PC-3 (cell line): ENCODE data around the gene PPP1R1B. TPM values are rescaled to one million over a fixed set of nuclear protein-coding genes. Genes with fewer than 3 reads are reported as not detected.

Source experiments
- ATAC-seq: fragments of 200-7000 bp; cut with Tn5 transposase; 2 replicates; pipeline ENCODE4 v1.9.1; 2020; ENCODE audit warnings: mild to moderate bottlenecking, moderate library complexity
- BruUV-seq: library from RNA; stranded (reverse); fragments of 400-500 nt; replicated peaks from 2 replicates; lab custom pipeline; 2021; lab: Mats Ljungman, UMichigan
- CTCF ChIA-PET: fragments of 300-600 bp; sonication (Branson Sonifier 250); formaldehyde crosslinking; loops from one replicate; lab custom pipeline; 2022; ENCODE audit warnings: antibody characterized with exemption; lab: Charles Lee
- POLR2A ChIA-PET: fragments of 300-600 bp; sonication (Branson Sonifier 250); formaldehyde crosslinking; loops from one replicate; lab custom pipeline; 2022; ENCODE audit warnings: antibody characterized with exemption; ENCODE audit not compliant: unreplicated experiment; lab: Charles Lee
- DNase-seq: peaks from one replicate; pipeline ENCODE4 v3.0.0-alpha.2; 2015
- H2AFZ ChIP-seq: fragments of 300-600 bp; sonication (generic); 2 replicates; pipeline ENCODE4 v1.6.0; 2016; ENCODE audit warnings: antibody characterized with exemption, low read length
- H3F3A ChIP-seq: fragments of 300-600 bp; sonication (generic); one replicate; pipeline ENCODE4 v1.6.0; 2017; ENCODE audit warnings: antibody characterized with exemption, low read length, control low read depth, mild to moderate bottlenecking; ENCODE audit not compliant: unreplicated experiment
- H3K27ac ChIP-seq: fragments of 300-600 bp; sonication (generic); 2 replicates; pipeline ENCODE4 v1.5.1; 2016; ENCODE audit warnings: mild to moderate bottlenecking, low read length
- H3K27me3 ChIP-seq: fragments of 300-600 bp; sonication (generic); 2 replicates; pipeline ENCODE4 v1.6.1; 2016; ENCODE audit warnings: low read length, mixed read lengths
- H3K36me3 ChIP-seq: fragments of 300-600 bp; sonication (generic); 2 replicates; pipeline ENCODE4 v1.6.1; 2016; ENCODE audit warnings: low read depth, mixed run types, low read length, mixed read lengths
- H3K4me1 ChIP-seq: fragments of 300-600 bp; sonication (generic); 2 replicates; pipeline ENCODE4 v1.5.1; 2016; ENCODE audit warnings: low read length; ENCODE audit not compliant: insufficient read depth
- H3K4me2 ChIP-seq: fragments of 300-600 bp; sonication (generic); 2 replicates; pipeline ENCODE4 v1.6.0; 2016; ENCODE audit warnings: low read length
- H3K4me3 ChIP-seq: fragments of 300-600 bp; sonication (generic); 2 replicates; pipeline ENCODE4 v1.5.1; 2016; ENCODE audit warnings: mild to moderate bottlenecking, low read length, mixed read lengths
- H3K79me2 ChIP-seq: fragments of 300-600 bp; sonication (generic); 2 replicates; pipeline ENCODE4 v1.6.1; 2017; ENCODE audit warnings: low read length, mixed read lengths
- H3K9ac ChIP-seq: fragments of 300-600 bp; sonication (generic); 2 replicates; pipeline ENCODE4 v1.6.0; 2016; ENCODE audit warnings: mild to moderate bottlenecking, low read length
- H3K9me2 ChIP-seq: fragments of 300-600 bp; sonication (generic); replicated peaks from 2 replicates; pipeline ENCODE4 v1.6.1; 2016; ENCODE audit warnings: mixed run types, low read length, mixed read lengths
- H3K9me3 ChIP-seq: fragments of 300-600 bp; sonication (generic); 2 replicates; pipeline ENCODE4 v1.6.1; 2016; ENCODE audit warnings: low read length, mixed read lengths
- H4K20me1 ChIP-seq: fragments of 300-600 bp; sonication (generic); 2 replicates; pipeline ENCODE4 v1.6.1; 2016; ENCODE audit warnings: low read length, mixed read lengths
- EZH2 ChIP-seq: fragments of 300-600 bp; sonication (generic); IDR thresholded peaks from one replicate; pipeline ENCODE4 v1.6.1; 2017; ENCODE audit warnings: antibody characterized with exemption, mild to moderate bottlenecking, low read length; ENCODE audit not compliant: unreplicated experiment
- EZH2phosphoT487 ChIP-seq: fragments of 300-600 bp; sonication (generic); IDR thresholded peaks from 2 replicates; pipeline ENCODE4 v1.6.1; 2018; ENCODE audit warnings: mild to moderate bottlenecking, antibody characterized with exemption, low read length, borderline replicate concordance
- intact Hi-C: fragments of 100-400 bp; cut with micrococcal nuclease; formaldehyde crosslinking; loops from 2 replicates; pipeline ENCODE4 v1.9.0; 2023
- total RNA-seq: library from RNA; depleted of rRNA; stranded (reverse); fragments of >200 nt; gene quantifications from 2 replicates; pipeline ENCODE4 v1.2.3, GENCODE V29; 2014
- TF ChIP-seq, protein P1 (sequence below): fragments of 300-600 bp; sonication (generic); conservative IDR thresholded peaks from 2 replicates; pipeline ENCODE4 v1.5.1; 2017; ENCODE audit warnings: antibody characterized with exemption, low read depth, mild to moderate bottlenecking, low read length

PPP1R1B gene
- total RNA-seq, 1 experiment from 2014 or later, result 3.1 TPM

GRCh38 chr17:39617446-39618245 is 9.1 kb upstream of the PPP1R1B start:
- Histone ChIP-seq H3K9me3 (no peaks in the 10 kb centered on the region), H2AFZ (peak overlapping the region; percentile 93; the same call in 1 of the 2 replicates), H3K79me2 (no peaks in the 10 kb centered on the region), H3F3A (no peaks in the 10 kb centered on the region), H3K4me3 (peak overlapping the region; percentile 76), H3K9ac (no peak overlapping the region), H3K27ac (no peak overlapping the region), H3K4me1 (no peaks in the 10 kb centered on the region), H4K20me1 (no peaks in the 10 kb centered on the region), H3K27me3 (no peaks in the 10 kb centered on the region), H3K4me2 (peak overlapping the region; percentile 98), H3K9me2 (no peaks in the 10 kb centered on the region), H3K36me3 (no peaks in the 10 kb centered on the region; the same call in 1 of the 2 replicates)
- intact Hi-C loops, result loop anchor here (1.0 kb wide), 1 partner anchor 44 kb away; no protein-coding TSS in a partner anchor
- ChIA-PET POLR2A (no interaction called here), CTCF (interaction anchor here (0.7 kb wide), 1 partner anchor 265 kb away, joined by 3 read pairs; no protein-coding TSS in a partner anchor)
- ATAC-seq (peak; percentile 66), DNase-seq (peak; percentile 46)
- TF ChIP-seq, protein P1, sequence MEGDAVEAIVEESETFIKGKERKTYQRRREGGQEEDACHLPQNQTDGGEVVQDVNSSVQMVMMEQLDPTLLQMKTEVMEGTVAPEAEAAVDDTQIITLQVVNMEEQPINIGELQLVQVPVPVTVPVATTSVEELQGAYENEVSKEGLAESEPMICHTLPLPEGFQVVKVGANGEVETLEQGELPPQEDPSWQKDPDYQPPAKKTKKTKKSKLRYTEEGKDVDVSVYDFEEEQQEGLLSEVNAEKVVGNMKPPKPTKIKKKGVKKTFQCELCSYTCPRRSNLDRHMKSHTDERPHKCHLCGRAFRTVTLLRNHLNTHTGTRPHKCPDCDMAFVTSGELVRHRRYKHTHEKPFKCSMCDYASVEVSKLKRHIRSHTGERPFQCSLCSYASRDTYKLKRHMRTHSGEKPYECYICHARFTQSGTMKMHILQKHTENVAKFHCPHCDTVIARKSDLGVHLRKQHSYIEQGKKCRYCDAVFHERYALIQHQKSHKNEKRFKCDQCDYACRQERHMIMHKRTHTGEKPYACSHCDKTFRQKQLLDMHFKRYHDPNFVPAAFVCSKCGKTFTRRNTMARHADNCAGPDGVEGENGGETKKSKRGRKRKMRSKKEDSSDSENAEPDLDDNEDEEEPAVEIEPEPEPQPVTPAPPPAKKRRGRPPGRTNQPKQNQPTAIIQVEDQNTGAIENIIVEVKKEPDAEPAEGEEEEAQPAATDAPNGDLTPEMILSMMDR, result no peak
- TF ChIP-seq EZH2 (no peak), EZH2phosphoT487 (no peak)
- no TSS peak for BruUV-seq

DNA sequence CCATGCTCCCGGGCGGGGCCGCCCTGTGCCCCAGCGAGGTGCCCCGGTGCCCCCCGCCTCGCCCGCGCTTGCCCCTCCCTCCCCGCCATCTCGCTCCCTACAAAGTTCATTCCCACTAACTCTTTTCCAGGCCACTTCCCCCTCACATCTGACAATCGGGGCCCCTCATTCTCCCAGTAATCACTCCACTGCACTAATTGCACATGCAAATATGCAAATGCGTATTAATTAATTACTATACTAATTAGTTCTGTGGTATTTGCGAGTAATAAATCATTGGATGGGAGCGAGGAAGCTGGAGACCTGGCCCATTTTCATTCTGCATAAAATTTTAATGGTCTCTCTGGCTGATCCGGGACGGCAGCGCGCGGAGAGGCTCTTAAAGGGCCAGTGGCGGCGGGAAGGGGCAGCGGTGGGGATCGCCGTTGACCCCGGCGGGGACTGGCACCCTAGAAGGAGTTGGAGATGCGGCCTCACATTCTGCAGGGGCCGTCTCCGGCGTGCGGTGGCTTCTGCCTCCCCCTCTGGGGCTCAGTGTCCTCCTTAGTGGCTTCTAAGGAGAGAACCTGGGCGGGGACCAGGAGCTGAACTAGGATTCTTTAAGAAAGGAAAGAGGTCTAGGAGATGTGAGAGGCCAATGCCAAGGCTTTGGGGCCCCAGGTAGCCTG is 8.4 kb upstream of the PPP1R1B start:
- no peak for TF ChIP-seq EZH2
- TF ChIP-seq, protein P1, result no peak
- TF ChIP-seq EZH2phosphoT487, result no peak
- H3K36me3 ChIP-seq, result no peaks in the 10 kb centered on the region; the same call in 1 of the 2 replicates
- no peaks in the 10 kb centered on the region for H3K27me3 ChIP-seq
- DNase-seq, result peak; percentile 20
- ATAC-seq, result peak; percentile 38
- ChIA-PET CTCF (interaction anchor here (0.7 kb wide), 1 partner anchor 266 kb away, joined by 3 read pairs; no protein-coding TSS in a partner anchor), POLR2A (no interaction called here)
- H3K4me2 ChIP-seq, result peak overlapping the region; percentile 98
- H3K27ac ChIP-seq, result no peak overlapping the region
- intact Hi-C loops, result loop anchor here (1.0 kb wide), 1 partner anchor 45 kb away; no protein-coding TSS in a partner anchor
- H3K79me2 ChIP-seq, result no peaks in the 10 kb centered on the region
- BruUV-seq, result no TSS peak
- no peaks in the 10 kb centered on the region for H3K4me1 ChIP-seq
- H3K9me3 ChIP-seq, result no peaks in the 10 kb centered on the region
- H3K9ac ChIP-seq, result peak overlapping the region; percentile 49; the same call in 1 of the 2 replicates
- peak overlapping the region; percentile 93 for H2AFZ ChIP-seq
- H3K9me2 ChIP-seq, result no peaks in the 10 kb centered on the region
- H4K20me1 ChIP-seq, result no peaks in the 10 kb centered on the region
- H3K4me3 ChIP-seq, result peak overlapping the region; percentile 76
- no peaks in the 10 kb centered on the region for H3F3A ChIP-seq
